GM19193 (cell line): ENCODE data around the gene SIRT7.

Source experiments
- POLR2A ChIP-seq: IDR thresholded peaks from 4 replicates; pipeline ENCODE4 v1.6.1; 2011; ENCODE audit not compliant: insufficient read depth, insufficient read length; ENCODE audit errors: extremely low read depth

The SIRT7 gene

DNA sequence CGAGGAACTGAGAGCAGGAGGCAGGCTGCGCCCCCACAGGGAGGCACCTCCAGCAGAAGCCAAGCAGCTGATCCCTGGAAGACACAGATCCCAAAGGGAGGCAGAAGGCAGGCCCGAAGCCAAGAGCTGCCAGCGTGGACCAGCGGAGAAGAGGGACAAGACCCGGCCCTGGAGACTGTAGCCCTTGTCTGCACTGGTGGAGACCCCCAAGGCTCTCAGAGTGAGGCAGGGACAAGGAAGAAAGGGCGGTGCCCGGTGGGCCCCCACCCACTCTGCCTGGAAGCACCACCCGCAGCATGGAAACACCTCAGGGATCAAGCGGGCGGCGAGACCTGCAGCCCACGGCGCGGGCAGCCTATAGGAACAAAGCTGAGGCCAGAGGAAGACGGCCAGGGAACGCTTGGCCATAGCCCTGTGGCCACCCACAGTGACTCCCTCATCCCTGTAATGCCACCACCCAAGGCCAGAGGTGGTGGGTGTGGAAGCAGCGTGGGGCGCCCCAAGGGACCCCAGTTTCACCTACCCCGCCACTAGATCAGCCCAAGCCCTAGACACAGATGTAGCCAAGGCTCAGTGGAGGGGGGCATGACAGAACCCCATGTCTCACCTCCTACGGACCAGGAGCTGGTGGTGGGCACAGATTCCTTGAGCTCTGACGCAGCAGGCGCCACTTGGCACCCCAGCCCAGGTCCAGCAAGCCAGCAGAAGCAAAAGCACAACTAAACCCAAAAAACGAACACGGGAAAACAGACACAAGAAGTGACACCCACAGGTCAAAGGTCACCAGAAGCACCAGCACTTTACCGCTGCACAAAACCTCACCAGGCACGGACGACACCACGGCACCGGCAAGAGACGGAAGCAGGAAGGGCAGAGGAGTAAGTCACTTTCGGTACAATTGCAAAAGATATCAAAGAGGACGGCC is 2.9 kb upstream of the SIRT7 start:
- no peak for TF ChIP-seq POLR2A

DNA sequence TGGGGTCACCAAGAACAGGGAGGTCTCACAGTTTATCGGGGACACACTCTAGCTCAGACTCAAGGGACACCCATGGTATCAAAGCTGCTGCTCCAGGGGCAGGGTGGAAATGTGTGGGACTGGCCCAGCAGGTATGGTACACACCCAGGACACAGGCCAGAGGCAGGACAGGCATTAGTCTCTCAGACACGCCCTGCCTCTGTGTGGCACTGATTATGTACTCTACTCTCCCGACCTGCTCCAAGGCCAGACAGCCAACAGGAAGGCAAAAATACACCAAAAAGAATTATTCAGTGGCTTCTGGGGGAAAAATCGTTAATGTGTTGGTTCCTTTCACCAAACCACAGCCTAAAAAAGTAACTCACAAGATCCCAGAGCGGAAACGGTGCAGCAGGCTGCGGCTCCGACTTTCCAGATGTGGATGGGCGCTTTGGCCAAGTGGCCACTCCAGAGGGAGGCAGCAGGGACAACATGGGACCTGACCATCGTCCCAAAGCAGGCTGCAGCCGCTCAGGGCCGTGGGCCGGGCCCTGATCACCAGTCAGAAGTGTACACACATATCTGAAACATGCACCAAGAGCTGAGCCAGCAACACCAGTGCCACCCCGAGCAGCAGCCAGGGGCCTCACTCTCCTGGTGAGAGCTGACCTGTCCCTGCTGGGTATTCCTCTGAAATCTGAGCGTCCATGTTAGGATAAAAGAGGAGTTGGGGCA is 1.0 kb upstream of the SIRT7 start:
- TF ChIP-seq POLR2A, result no peak

DNA sequence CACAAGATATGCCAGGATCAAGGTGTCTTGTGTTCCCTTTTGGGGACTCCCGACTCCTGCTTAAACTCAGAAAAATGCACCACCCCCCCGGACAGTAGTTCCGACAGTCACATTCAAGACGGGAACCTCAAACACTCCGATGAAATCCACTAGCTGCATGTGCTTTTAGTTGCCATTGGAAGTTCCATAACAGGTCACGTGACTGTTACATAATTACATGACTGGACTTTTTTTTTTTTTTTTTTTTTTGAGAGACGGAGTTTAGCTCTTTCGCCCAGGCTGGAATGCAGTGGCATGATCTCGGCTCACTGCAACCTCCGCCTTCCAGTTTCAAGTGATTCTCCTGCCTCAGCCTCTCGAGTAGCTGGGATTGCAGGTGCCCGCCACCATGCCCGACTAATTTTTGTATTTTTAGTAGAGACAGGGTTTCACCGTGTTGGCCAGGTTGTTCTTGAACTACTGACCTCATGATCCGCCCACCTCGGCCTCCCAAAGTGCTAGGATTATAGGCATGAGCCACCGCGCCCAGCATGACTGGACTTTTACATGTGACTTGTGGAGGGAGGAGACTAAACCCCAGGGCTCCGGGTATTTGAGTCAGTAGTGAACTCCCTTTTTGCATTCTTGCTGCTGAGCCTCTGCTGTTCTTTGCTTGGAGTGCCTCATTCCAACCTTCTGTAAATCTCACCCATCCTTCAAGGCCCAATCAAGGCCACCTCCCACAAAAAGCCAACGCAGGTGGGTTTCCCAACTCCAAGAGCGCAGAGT is 1.6 kb downstream of the SIRT7 start:
- TF ChIP-seq POLR2A, result no peak

DNA sequence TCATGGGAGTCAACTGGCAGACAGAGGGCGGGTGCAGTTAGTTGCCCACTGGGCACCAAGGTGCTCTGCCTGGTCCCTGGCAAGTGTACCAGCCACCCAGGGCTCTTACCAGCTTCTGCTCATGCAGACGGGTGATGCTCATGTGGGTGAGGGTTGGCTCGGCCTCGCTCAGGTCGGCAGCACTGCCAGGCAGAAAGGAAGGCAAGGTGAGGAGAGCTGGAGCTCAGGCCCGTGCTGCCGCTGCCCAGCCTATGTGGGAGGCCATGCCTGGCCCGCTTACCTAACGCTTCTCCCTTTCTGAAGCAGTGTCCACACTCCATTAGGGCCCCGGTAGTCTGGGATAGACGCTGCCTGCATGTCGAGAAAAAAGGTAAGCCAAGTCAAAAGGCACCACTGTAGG is 2.6 kb downstream of the SIRT7 start:
- no peak for TF ChIP-seq POLR2A

DNA sequence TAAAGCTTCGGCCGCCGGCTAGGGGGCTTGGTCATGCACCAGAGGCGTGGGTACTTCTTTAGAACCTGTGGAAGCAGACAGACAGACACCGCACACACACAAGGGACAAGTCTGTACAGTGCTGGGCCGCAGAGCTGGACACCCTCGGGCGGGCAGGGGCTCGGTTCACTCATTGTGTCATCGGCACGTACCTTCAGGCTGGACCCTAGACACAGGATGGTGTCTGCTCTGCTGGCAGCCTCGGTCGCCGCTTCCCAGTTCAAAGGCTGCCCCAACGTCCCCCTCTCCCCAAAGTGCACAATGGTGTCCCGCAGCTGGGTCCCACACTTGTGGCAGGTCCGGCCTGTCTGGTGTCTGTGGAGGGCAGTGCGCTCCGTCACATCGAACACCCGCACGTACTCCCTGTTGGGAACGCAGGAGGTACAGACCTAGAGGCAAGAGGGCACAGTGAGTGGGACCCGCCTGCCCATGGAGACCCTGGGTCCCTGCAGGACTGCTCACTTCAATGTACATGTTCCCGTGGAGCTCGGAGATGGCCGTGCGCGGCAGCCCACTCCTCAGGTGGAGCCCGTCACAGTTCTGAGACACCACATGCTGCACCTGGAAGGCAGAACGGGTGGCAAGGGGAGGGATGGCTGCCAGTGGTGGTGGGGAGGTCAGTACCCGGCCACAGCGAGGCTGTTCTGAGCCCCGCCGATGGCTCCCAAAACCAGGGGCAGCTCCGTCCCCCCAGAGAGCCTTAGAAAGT is 3.7 kb downstream of the SIRT7 start:
- peak; percentile 13 for TF ChIP-seq POLR2A

DNA sequence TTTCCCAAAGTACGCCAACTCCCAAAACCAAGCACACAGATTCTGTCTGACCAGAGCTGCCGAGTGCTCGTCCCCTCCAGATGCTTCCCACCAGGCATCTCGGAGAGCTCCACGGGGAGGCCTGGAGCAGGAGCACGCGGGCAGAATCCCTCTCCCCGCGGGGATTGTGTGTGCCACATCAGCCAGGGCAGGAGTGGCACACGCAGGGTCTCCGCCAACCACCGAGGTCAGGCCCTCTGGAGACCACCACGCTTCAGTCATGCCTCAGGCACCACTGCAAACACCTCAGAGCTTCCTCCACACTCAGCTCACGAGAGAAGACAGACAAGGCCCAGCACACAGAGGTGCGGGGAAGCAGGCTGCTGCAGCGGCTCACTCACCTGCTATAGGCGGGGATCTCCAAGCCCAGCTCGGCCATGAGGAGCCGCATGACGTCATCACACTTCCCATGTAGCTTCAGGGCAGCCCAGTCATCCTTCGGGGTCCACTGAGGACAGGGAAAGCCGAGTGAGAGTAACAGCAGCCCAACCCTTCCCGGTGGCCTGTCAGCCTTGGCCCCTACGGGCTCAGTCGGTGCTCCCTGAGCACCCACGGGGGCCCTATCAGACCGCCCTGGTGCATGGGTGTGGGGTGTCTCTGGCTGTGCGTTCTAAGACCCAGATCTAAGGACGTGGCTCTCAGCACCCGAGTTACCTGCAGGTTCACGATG is 4.4 kb downstream of the SIRT7 start:
- TF ChIP-seq POLR2A, result no peak

DNA sequence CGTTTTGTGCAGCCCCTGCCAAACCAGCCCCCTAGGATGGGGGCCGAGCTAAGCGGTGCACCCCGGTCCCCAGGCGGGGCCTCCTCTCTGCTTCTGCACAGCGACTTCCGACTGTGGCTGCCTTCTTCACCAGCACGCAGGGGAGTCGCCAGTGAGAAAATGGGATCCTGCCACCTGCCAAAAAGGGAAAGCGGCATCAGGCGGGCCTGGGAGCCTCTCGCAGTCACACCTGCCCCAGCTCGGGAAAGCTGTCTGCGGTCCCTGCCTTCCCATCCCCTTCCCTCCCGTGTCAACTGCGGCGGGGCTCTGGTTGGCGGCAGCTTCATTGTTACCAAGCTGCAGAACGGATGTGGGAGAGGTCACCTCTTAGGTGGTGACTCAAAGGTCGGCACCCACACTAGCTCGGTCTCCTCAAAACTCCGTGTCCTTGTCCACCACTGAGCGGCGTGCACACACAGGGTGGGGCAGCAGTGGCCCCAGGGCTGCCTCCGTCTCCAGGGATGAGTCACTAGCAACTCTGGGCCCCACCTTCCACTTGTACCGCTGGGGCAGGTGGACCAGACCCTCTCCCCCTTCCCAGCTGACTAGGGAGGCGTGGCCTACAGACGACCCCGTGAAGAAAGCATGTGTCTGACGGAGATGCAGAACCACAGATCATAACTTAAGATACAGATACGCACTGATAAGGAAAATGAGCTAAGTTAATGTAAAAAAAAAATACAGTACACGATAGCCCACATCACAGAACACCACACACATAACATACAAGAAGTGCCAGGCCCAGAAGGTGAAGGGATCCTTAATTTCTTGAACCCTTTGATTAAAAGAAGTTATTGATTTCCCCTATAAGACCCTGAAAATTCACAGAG is 5.3 kb downstream of the SIRT7 start:
- TF ChIP-seq POLR2A, result no peak

DNA sequence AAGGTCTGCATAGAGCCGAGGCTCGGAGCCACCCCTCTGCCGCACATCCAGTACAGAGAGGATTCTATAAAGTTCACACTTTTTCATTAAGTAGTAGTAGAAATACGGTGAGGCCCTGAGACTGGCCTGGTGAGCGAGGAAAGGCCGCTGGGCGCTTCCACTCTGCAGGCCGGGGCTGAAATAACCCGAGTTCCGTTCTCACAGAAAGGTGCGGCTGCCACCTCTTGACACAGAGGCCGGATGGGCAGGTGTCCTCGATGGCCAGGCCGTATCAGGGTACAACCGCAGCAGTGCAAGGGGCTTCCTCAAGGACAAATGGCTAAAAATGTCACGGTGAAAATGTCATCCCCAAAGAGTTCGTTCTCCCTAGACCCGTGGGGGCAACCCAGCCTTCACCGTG is 6.0 kb downstream of the SIRT7 start:
- no peak for TF ChIP-seq POLR2A

DNA sequence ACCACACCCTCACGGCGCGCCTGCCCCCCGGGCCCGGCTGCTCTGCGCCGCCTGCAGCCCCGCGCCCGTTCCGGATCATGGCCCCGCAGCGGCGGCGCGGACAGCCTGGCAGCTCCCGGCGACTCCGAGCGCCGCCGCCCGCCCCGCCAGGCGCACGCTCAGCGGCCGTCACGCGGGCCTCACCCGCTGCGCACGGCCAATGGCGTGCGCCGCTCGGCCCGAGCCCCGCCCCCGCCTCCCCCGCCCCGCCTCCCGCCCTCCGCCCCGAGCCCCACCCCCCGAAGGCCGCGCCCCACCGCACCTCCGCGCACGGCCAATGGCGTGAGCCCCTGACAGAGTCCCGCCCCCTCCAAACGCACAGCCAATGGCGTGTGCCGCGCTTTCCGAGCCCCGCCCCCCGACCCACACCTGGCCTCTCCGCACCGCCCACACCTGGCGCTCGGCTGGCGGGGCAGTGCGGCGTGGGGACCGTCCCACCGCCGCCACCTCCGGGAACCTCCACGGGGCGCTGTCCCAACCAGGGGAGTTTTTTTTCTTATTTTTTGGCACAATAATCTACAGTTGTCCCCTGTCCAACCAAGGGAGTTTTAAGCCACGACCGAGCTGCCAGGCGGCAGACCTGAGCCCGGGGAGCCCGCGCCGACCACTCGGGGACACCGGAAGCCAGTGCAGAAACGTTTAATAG is 6.6 kb downstream of the SIRT7 start, which contains the start of gene PCYT2:
PCYT2 (minus strand) TSS at position 123 of the 685 bp plus-strand sequence; CDS start at position 79, 44 bp downstream.
- TF ChIP-seq POLR2A, result peak; percentile 48

DNA sequence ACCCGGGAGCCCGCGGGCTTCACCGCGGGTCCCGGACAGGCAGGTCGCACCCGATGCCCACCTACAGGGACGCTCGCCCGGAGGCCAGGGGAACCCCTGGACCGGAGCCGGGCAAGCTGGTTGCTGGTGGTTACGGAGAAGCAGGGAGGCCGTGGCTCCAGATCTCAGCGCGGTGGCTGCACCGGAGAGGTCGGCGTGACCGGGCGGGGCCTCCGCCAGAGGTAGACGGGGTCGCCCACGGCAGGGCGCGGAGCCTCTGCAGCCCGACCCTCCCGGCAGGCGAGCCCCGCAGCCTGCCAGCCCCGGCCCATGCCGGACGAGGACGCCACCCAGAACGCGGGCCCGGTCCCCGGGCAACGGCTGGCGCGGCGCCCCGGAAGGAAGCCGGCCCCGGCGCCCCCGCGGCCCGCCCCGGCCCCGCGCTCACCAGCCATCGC is 7.1 kb downstream of the SIRT7 start:
- no peak for TF ChIP-seq POLR2A

DNA sequence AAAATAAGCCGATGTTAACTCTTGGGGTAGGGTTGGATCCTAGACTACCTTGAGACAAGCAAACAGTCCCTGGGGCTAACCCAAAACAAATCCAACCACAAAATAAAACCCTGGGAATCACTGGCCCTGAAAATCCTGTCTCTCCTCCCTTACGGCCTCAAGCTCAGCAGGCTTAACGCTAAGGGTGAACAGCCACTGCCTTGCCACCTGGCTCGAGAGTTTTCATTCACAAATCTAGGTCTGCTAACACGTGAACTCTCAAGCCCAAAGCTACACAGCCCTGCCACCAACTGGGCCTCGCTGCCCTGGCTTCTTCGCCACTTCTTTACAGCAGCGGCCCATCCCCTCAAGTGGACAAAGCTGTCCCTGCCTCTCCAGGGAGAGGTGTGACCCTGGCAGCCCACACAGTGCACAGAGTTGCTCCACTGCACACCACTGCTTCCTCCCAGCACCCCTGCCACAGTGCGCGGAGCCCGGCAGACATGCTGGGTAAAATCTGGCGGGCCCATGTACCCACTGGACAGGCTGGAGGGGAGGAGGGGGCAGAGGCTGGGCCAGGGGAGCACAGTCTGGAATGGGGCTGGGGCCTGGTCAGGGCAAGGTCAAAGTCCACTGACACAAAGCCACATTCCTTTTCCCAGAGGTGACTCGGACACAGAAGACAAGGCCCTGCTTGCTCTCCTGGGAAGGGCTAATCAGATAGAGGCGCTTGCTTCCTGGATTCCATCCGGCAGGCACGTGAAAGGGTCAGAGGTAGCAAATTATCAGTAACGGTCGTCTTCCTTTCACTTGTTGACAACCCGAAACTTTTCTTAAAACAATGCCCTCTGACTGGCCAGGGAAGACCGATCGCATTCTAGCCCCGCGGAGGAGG is 7.8 kb downstream of the SIRT7 start:
- no peak for TF ChIP-seq POLR2A

DNA sequence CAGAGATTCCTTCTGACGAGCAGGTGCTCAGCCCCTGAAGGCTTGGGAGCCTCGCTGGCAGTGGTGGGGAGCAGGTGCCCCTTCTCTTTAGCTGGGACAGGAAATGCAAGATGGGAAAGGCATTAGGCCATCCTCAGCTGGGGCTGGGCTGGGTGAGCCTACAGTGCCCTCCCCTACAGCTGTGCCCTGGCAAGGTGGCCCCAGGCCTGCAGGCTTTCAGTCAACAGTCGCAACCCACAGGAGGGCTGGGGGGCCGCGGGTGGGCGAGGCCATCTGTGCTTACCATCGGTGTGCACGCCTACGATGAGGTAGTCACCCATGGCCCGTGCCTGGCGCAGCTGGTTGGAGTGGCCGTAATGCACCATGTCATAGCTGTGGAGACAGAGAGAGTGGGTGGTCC is 8.7 kb downstream of the SIRT7 start:
- TF ChIP-seq POLR2A, result no peak

DNA sequence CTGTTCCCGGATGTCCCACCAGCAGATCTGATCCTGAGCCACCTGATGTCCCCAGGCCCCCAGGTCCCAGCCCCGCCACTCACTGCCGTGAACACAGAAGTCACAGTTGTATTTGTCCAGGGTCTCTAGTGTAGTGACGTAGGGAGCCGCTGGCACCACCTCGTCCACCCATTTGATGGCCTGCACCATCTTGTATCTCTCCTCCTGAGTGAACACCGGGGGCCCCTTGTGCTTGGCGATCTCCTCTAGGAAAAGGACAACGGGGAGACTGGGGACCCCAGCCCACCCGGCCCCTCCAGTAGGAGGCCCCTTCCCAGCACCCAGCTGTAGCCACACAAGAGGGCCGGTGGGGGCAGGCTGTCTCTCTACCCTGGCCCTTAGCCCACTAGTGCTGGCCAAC is 9.2 kb downstream of the SIRT7 start:
- no peak for TF ChIP-seq POLR2A
